Measurements from ENCODE around the gene NRSN2. TPM values are rescaled to one million over a fixed set of nuclear protein-coding genes. Genes with fewer than 3 reads are reported as not detected.
"Not testable (repeated sequence)": the region's sequence is repeated elsewhere in the genome, so short reads cannot be mapped to it uniquely, and the experiment has no call there.

Gene NRSN2
- total and polyA plus RNA-seq, 2 of the 4 experiments (the other 2 are of a cell fraction), result 9.9 to 101 TPM

- DNase-seq, result not testable (repeated sequence)
Measured at GRCh38 chr20:393296-393695, 46.4 kb downstream of the NRSN2 start.

More at GRCh38 chr20:393296-393695, 46.4 kb downstream of the NRSN2 start:
- H2BK120ac ChIP-seq (ENCODE audit: low read depth, low read length); H2BK15ac ChIP-seq (ENCODE audit: low read depth, low read length); dilution Hi-C loops (cut with HindIII; ENCODE audit: low sequenced_read_pairs, unreplicated experiment); POLR2A ChIA-PET (ENCODE audit: unreplicated experiment); H3K27me3 ChIP-seq (ENCODE audit: control insufficient read depth, insufficient read depth, low read length); H3K4me1 ChIP-seq (ENCODE audit: control insufficient read depth, insufficient read depth, low read length); H3K9me3 ChIP-seq (ENCODE audit: control insufficient read depth, insufficient read depth, low read length); BruUV-seq (replicated peaks); intact Hi-C loops (cut with micrococcal nuclease); H3K9ac ChIP-seq (ENCODE audit: low read depth, low read length); H4K5ac ChIP-seq (ENCODE audit: low read depth, low read length); H2AFZ ChIP-seq (replicated peaks; ENCODE audit: low read length, poor library complexity); H3K27ac ChIP-seq (ENCODE audit: insufficient read depth, low read length); H2AK9ac ChIP-seq (replicated peaks; ENCODE audit: low read depth, low read length, poor library complexity); H3K4me3 ChIP-seq (ENCODE audit: insufficient read depth, low read depth, low read length); H3K4ac ChIP-seq (ENCODE audit: low read depth, low read length); H4K91ac ChIP-seq (ENCODE audit: insufficient read depth, low read depth, low read length); ATAC-seq (ENCODE audit: low read depth); in situ Hi-C loops (cut with MboI; ENCODE audit: low sequenced_read_pairs); CTCF ChIA-PET; H3K14ac ChIP-seq (replicated peaks; ENCODE audit: low read depth, low read length); H2BK5ac ChIP-seq (ENCODE audit: low read depth, low read length, poor library complexity, severe bottlenecking); H3K56ac ChIP-seq (ENCODE audit: extremely low read depth, insufficient read depth, low read length); H4K8ac ChIP-seq (ENCODE audit: low read depth in 2 of 2, low read length in 2 of 2); H2BK20ac ChIP-seq (ENCODE audit: low read depth, low read length); H3K18ac ChIP-seq (ENCODE audit: low read depth, low read length); H3K4me2 ChIP-seq (ENCODE audit: low read depth, low read length); H3K23ac ChIP-seq (ENCODE audit: low read depth, low read length); H2AK5ac ChIP-seq (ENCODE audit: low read depth, low read length): not testable (repeated sequence)
- peaks cover 12 to 27% of the 10 kb centered on the region in 2 experiments for H3K79me1 ChIP-seq (ENCODE audit: low read depth in 1 of 2, low read length in 2 of 2)
- peaks cover 68% of the 10 kb centered on the region for H3K36me3 ChIP-seq (ENCODE audit: control insufficient read depth, insufficient read depth, low read length)
- peaks cover 42% of the 10 kb centered on the region for H4K20me1 ChIP-seq (ENCODE audit: insufficient read depth, low read length)
- peaks cover 16% of the 10 kb centered on the region; the same call in 1 of the 2 replicates for H3K9me1 ChIP-seq (ENCODE audit: insufficient read depth, low read length)
- WGBS, 2 experiments (ENCODE audit: extremely low coverage in 2 of 2, insufficient read length in 1 of 2), result no CpG with 5 or more reads among the region's 2 CpGs

Measured in IMR-90 (cell line).